GM23338 (cell line): ENCODE data around the gene CRACR2A.

Experiments used
- CREB1 ChIP-seq: fragments of 250-450 bp; sonication (Bioruptor Pico); IDR thresholded peaks from 2 replicates; pipeline ENCODE4 v1.5.0; 2020; ENCODE audit warnings: low read depth, mild to moderate bottlenecking, moderate library complexity
- EZH2 ChIP-seq: fragments of 200-600 bp; sonication (generic); IDR thresholded peaks from one replicate; pipeline ENCODE4 v1.8.0; 2017; ENCODE audit warnings: antibody characterized with exemption, mild to moderate bottlenecking, low read depth; ENCODE audit not compliant: unreplicated experiment
- POLR2AphosphoS5 ChIP-seq: IDR thresholded peaks from 2 replicates; pipeline ENCODE4 v1.6.1; 2016; ENCODE audit warnings: antibody characterized with exemption, low read depth
- ZNF114 ChIP-seq: fragments of 250-450 bp; sonication (Bioruptor Pico); IDR thresholded peaks from 2 replicates; pipeline ENCODE4 v1.5.0; 2020; ENCODE audit warnings: mild to moderate bottlenecking, moderate library complexity
- TF ChIP-seq, protein P1 (sequence below), 2 experiments: fragments of 200-600 bp in 1 of 2; sonication (generic) in 1 of 2; conservative IDR thresholded peaks; 2 replicates each; pipeline versions ENCODE4 v1.5.1 to v1.6.1; 2016 to 2017; ENCODE audit warnings: antibody characterized with exemption in 2 of 2, low read depth in 2 of 2, mild to moderate bottlenecking in 2 of 2, moderate library complexity in 1 of 2
- TF ChIP-seq, protein P2 (sequence below): fragments of 250-450 bp; sonication (Bioruptor Pico); IDR thresholded peaks from 2 replicates; pipeline ENCODE4 v1.5.0; 2020; ENCODE audit warnings: mild to moderate bottlenecking, moderate library complexity
- TF ChIP-seq, protein P3 (sequence below): IDR thresholded peaks from one replicate; pipeline ENCODE4 v1.6.1; 2018; ENCODE audit warnings: antibody characterized with exemption; ENCODE audit not compliant: unreplicated experiment

DNA sequence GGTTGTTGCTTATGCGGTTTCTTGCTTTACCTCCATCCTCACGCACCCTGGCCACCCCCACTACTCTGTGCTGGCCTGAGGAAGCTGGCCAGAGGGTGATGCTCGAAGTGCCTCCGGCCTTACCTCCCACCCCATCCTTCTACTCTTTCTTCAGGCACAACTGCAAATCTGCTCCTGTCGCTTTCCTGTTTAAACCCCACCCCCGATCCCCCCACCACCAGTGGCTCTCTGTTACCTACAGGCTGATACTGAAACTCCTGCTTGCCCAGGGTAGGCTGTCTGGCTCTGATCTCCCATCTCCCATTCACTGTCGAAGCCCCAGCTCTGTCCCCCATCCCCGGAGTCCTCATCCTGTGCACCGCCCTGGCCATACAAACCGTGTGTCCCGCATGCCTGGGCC, 150.4 kb downstream of the CRACR2A start:
- TF ChIP-seq, protein P1, sequence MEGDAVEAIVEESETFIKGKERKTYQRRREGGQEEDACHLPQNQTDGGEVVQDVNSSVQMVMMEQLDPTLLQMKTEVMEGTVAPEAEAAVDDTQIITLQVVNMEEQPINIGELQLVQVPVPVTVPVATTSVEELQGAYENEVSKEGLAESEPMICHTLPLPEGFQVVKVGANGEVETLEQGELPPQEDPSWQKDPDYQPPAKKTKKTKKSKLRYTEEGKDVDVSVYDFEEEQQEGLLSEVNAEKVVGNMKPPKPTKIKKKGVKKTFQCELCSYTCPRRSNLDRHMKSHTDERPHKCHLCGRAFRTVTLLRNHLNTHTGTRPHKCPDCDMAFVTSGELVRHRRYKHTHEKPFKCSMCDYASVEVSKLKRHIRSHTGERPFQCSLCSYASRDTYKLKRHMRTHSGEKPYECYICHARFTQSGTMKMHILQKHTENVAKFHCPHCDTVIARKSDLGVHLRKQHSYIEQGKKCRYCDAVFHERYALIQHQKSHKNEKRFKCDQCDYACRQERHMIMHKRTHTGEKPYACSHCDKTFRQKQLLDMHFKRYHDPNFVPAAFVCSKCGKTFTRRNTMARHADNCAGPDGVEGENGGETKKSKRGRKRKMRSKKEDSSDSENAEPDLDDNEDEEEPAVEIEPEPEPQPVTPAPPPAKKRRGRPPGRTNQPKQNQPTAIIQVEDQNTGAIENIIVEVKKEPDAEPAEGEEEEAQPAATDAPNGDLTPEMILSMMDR (conservative IDR thresholded peaks at IDR 0.05; ENCODE audit: low read depth in 2 of 2), result no peak
- TF ChIP-seq, protein P2, sequence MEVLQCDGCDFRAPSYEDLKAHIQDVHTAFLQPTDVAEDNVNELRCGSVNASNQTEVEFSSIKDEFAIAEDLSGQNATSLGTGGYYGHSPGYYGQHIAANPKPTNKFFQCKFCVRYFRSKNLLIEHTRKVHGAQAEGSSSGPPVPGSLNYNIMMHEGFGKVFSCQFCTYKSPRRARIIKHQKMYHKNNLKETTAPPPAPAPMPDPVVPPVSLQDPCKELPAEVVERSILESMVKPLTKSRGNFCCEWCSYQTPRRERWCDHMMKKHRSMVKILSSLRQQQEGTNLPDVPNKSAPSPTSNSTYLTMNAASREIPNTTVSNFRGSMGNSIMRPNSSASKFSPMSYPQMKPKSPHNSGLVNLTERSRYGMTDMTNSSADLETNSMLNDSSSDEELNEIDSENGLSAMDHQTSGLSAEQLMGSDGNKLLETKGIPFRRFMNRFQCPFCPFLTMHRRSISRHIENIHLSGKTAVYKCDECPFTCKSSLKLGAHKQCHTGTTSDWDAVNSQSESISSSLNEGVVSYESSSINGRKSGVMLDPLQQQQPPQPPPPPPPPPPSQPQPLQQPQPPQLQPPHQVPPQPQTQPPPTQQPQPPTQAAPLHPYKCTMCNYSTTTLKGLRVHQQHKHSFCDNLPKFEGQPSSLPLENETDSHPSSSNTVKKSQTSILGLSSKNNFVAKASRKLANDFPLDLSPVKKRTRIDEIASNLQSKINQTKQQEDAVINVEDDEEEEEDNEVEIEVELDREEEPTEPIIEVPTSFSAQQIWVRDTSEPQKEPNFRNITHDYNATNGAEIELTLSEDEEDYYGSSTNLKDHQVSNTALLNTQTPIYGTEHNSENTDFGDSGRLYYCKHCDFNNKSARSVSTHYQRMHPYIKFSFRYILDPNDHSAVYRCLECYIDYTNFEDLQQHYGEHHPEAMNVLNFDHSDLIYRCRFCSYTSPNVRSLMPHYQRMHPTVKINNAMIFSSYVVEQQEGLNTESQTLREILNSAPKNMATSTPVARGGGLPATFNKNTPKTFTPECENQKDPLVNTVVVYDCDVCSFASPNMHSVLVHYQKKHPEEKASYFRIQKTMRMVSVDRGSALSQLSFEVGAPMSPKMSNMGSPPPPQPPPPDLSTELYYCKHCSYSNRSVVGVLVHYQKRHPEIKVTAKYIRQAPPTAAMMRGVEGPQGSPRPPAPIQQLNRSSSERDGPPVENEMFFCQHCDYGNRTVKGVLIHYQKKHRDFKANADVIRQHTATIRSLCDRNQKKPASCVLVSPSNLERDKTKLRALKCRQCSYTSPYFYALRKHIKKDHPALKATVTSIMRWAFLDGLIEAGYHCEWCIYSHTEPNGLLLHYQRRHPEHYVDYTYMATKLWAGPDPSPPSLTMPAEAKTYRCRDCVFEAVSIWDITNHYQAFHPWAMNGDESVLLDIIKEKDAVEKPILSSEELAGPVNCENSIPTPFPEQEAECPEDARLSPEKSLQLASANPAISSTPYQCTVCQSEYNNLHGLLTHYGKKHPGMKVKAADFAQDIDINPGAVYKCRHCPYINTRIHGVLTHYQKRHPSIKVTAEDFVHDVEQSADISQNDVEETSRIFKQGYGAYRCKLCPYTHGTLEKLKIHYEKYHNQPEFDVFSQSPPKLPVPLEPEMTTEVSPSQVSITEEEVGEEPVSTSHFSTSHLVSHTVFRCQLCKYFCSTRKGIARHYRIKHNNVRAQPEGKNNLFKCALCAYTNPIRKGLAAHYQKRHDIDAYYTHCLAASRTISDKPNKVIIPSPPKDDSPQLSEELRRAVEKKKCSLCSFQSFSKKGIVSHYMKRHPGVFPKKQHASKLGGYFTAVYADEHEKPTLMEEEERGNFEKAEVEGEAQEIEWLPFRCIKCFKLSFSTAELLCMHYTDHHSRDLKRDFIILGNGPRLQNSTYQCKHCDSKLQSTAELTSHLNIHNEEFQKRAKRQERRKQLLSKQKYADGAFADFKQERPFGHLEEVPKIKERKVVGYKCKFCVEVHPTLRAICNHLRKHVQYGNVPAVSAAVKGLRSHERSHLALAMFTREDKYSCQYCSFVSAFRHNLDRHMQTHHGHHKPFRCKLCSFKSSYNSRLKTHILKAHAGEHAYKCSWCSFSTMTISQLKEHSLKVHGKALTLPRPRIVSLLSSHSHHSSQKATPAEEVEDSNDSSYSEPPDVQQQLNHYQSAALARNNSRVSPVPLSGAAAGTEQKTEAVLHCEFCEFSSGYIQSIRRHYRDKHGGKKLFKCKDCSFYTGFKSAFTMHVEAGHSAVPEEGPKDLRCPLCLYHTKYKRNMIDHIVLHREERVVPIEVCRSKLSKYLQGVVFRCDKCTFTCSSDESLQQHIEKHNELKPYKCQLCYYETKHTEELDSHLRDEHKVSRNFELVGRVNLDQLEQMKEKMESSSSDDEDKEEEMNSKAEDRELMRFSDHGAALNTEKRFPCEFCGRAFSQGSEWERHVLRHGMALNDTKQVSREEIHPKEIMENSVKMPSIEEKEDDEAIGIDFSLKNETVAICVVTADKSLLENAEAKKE, result no peak
- TF ChIP-seq, protein P3, sequence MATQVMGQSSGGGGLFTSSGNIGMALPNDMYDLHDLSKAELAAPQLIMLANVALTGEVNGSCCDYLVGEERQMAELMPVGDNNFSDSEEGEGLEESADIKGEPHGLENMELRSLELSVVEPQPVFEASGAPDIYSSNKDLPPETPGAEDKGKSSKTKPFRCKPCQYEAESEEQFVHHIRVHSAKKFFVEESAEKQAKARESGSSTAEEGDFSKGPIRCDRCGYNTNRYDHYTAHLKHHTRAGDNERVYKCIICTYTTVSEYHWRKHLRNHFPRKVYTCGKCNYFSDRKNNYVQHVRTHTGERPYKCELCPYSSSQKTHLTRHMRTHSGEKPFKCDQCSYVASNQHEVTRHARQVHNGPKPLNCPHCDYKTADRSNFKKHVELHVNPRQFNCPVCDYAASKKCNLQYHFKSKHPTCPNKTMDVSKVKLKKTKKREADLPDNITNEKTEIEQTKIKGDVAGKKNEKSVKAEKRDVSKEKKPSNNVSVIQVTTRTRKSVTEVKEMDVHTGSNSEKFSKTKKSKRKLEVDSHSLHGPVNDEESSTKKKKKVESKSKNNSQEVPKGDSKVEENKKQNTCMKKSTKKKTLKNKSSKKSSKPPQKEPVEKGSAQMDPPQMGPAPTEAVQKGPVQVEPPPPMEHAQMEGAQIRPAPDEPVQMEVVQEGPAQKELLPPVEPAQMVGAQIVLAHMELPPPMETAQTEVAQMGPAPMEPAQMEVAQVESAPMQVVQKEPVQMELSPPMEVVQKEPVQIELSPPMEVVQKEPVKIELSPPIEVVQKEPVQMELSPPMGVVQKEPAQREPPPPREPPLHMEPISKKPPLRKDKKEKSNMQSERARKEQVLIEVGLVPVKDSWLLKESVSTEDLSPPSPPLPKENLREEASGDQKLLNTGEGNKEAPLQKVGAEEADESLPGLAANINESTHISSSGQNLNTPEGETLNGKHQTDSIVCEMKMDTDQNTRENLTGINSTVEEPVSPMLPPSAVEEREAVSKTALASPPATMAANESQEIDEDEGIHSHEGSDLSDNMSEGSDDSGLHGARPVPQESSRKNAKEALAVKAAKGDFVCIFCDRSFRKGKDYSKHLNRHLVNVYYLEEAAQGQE, result no peak
- no peak for TF ChIP-seq POLR2AphosphoS5
- TF ChIP-seq EZH2, result no peak
- TF ChIP-seq CREB1, result no peak
- no peak for TF ChIP-seq ZNF114 (CRISPR knock-in tag)
